Fibroblast of mammary gland (primary cell): ENCODE data around the gene RNU5D-1.
A peak's percentile ranks its signal among the peaks of the same experiment; 100 is the strongest.

Source experiments
- DNase-seq: peaks from one replicate; pipeline ENCODE4 v3.0.0-alpha.2; 2010; ENCODE audit warnings: low read depth
- H3K4me3 ChIP-seq: 2 replicates; pipeline ENCODE4 v1.5.1; 2011; ENCODE audit warnings: low read depth, mild to moderate bottlenecking, low read length, moderate library complexity; ENCODE audit not compliant: control insufficient read depth
- CTCF ChIP-seq: conservative IDR thresholded peaks from 2 replicates; pipeline ENCODE4 v1.5.1; 2011; ENCODE audit warnings: low read depth, low read length, inconsistent platforms; ENCODE audit not compliant: control insufficient read depth, insufficient read depth

The RNU5D-1 gene

GRCh38 chr1:44719318-44719717 lies 11.7 kb downstream of the RNU5D-1 start:
- DNase-seq = no peak
- TF ChIP-seq CTCF = no peak
- H3K4me3 ChIP-seq = no peak overlapping the region

DNA sequence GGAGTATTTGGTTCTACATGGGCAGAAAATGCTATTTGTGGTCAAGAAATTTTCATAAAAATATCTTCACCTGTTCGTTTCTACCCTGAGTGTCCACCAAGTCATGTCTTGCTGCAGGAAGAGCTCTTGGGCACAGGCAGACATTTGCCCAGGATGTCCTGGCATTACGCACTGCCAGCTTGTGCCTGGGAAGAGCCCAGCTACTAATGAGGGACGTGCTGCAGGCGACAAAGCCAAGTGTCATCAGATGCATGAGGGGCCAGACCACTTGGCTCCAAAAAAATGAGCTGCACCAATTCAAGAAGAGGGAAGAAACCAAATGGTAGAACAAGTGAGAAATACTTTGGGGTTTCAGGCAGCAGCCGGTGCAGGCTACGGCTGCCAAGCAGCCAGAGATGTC lies 12.9 kb downstream of the RNU5D-1 start:
- TF ChIP-seq CTCF = no peak
- DNase-seq = no peak

GRCh38 chr1:44717653-44718052 lies 13.3 kb downstream of the RNU5D-1 start:
- no peak overlapping the region for H3K4me3 ChIP-seq
- no peak for DNase-seq
- TF ChIP-seq CTCF = no peak

More for the DNA sequence above, 12.9 kb downstream of the RNU5D-1 start:
- no peak overlapping the region for H3K4me3 ChIP-seq

DNA sequence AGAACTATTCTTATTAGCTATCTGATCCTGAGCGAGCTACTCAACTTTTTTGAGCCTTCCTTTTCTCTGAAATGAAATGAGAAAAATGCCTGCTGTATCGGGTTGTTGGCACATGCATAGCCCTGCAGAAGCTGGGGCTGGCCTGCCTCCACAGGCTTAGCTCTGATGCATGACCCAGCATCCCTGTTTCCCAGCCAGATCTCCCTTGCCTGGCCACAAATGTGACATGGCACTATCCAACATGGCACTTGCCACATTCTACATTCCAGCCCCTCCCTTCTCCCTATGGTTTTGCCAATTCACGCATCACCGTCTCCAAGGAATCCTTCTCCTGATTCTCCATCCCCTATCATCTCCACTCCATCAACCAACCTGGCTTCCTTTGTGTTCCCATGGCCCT lies 13.8 kb downstream of the RNU5D-1 start:
- DNase-seq = no peak
- no peak overlapping the region for H3K4me3 ChIP-seq
- TF ChIP-seq CTCF = no peak

GRCh38 chr1:44714944-44715571 lies 15.9 kb downstream of the RNU5D-1 start:
- peak; percentile 81 for DNase-seq
- H3K4me3 ChIP-seq = no peak overlapping the region
- peak; percentile 97 for TF ChIP-seq CTCF

DNA sequence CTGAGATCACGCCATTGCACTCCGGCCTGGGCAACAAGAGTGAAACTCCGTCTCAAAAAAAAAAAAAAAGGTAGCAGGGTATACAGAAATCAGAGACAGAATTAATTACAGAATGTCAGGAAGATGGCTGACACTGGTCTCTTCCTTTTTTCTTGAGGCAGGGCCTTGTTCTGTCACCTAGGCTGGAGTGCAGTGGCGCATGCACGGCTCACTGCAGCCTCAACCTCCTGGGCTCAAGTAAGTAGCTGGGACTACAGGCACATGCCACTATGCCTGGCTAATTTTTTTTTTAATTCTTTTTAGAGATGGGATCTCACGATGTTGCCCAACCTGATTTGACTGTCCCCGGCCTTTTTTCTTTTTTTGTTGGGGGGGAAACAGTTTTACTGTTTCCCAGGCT lies 16.4 kb downstream of the RNU5D-1 start:
- no peak overlapping the region for H3K4me3 ChIP-seq
- TF ChIP-seq CTCF = no peak
- DNase-seq = no peak

DNA sequence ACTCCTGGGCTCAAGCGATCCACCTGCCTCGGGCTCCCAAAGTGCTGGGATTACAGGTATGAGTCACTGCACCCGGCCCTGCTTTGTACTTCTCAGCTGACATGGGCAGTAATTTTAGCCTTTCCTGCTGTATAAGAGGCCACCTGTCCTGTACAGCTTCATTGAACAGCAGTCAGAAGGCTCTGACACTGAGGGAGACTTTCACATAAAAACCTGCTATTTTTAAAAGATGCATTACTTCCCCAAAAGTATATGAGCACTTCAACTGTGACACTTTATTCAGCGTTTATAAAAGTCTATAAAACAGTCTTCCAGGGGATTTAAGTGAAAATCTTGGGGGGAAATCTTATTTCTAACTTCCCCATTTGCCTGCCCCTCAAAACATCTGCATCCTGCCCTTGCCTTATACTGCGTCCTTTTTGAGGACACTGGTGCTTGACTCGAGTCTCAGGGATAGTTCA lies 17.6 kb downstream of the RNU5D-1 start:
- H3K4me3 ChIP-seq = no peak overlapping the region
- no peak for DNase-seq
- TF ChIP-seq CTCF = no peak
